ENCODE data around the gene AGPS.

DNA sequence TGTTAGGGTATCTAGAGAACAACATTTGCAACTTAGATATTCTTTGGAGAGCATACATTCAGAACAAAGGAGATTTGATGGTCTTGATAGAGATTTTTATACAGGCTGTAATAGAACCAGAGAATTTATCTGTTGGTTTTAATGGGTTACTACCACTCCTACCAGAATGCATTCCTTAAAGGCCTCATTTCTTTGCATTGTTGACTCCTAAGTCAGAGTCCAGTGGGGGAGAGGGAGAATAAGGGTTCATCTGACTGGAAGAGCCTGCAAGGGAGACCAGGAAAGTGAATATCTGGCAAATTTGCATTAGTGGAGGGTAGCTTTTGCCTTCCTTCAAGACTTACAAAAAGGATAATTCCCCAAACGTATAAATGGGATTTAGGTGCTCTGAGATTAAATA, 29.7 kb downstream of the AGPS start:
- TF ChIP-seq, protein P1, sequence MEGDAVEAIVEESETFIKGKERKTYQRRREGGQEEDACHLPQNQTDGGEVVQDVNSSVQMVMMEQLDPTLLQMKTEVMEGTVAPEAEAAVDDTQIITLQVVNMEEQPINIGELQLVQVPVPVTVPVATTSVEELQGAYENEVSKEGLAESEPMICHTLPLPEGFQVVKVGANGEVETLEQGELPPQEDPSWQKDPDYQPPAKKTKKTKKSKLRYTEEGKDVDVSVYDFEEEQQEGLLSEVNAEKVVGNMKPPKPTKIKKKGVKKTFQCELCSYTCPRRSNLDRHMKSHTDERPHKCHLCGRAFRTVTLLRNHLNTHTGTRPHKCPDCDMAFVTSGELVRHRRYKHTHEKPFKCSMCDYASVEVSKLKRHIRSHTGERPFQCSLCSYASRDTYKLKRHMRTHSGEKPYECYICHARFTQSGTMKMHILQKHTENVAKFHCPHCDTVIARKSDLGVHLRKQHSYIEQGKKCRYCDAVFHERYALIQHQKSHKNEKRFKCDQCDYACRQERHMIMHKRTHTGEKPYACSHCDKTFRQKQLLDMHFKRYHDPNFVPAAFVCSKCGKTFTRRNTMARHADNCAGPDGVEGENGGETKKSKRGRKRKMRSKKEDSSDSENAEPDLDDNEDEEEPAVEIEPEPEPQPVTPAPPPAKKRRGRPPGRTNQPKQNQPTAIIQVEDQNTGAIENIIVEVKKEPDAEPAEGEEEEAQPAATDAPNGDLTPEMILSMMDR (conservative IDR thresholded peaks at IDR 0.05) = no peak
- TF ChIP-seq EZH2 (IDR thresholded peaks at IDR 0.05; ENCODE audit: low read depth) = no peak

Measured in PC-9 (cell line).